C4-2B (cell line): ENCODE results near the gene BTNL9.

Source experiments
- H3K27ac ChIP-seq: fragments of 450-650 bp; 2 replicates; pipeline ENCODE4 v1.5.1; 2017
- ZFX ChIP-seq: fragments of 450-650 bp; IDR thresholded peaks from 2 replicates; pipeline ENCODE4 v1.6.1; 2017
- TF ChIP-seq, protein P1 (sequence below): fragments of 450-650 bp; conservative IDR thresholded peaks from 2 replicates; pipeline ENCODE4 v1.5.1; 2017; ENCODE audit warnings: mild to moderate bottlenecking

BTNL9 gene

DNA sequence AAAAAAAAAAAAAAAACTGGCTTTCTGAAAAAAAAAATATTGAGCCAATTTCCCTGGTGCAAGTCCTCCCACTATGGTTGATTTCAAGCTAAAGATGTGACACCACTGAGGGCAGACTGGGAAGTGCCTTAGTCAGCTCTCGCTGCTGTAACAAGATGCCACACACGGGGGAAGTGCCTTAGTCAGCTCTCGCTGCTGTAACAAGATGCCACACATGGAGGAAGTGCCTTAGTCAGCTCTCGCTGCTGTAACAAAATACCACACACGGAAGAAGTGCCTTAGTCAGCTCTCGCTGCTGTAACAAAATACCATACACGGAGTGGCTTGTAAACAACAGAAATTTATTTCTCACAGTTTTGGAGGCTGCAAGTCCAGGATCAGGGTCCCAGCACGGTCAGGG lies 23.4 kb downstream of the BTNL9 start:
- H3K27ac ChIP-seq, result no peak overlapping the region
- TF ChIP-seq ZFX, result no peak
- TF ChIP-seq, protein P1, sequence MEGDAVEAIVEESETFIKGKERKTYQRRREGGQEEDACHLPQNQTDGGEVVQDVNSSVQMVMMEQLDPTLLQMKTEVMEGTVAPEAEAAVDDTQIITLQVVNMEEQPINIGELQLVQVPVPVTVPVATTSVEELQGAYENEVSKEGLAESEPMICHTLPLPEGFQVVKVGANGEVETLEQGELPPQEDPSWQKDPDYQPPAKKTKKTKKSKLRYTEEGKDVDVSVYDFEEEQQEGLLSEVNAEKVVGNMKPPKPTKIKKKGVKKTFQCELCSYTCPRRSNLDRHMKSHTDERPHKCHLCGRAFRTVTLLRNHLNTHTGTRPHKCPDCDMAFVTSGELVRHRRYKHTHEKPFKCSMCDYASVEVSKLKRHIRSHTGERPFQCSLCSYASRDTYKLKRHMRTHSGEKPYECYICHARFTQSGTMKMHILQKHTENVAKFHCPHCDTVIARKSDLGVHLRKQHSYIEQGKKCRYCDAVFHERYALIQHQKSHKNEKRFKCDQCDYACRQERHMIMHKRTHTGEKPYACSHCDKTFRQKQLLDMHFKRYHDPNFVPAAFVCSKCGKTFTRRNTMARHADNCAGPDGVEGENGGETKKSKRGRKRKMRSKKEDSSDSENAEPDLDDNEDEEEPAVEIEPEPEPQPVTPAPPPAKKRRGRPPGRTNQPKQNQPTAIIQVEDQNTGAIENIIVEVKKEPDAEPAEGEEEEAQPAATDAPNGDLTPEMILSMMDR, result no peak

DNA sequence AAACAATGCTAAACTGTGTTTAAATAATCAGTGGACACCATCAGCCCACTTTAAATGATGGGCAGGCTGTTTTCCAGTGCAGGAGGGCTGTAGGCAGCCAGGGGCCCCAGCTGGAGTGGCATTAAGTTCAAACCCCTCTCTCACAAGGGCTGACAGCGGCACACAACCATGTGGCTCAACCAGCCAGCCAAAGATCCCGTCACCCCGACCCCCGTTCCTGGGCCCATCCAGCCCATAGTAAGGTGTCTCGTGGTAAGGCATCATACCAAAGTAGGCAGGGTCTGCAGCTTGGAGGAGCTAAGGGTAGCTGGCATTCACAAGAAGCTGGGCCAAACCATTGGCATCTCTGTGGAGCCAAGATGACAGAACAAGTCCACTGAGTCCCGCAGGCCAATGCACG lies 24.9 kb downstream of the BTNL9 start:
- TF ChIP-seq, protein P1, result no peak
- no peak for TF ChIP-seq ZFX
- no peak overlapping the region for H3K27ac ChIP-seq

DNA sequence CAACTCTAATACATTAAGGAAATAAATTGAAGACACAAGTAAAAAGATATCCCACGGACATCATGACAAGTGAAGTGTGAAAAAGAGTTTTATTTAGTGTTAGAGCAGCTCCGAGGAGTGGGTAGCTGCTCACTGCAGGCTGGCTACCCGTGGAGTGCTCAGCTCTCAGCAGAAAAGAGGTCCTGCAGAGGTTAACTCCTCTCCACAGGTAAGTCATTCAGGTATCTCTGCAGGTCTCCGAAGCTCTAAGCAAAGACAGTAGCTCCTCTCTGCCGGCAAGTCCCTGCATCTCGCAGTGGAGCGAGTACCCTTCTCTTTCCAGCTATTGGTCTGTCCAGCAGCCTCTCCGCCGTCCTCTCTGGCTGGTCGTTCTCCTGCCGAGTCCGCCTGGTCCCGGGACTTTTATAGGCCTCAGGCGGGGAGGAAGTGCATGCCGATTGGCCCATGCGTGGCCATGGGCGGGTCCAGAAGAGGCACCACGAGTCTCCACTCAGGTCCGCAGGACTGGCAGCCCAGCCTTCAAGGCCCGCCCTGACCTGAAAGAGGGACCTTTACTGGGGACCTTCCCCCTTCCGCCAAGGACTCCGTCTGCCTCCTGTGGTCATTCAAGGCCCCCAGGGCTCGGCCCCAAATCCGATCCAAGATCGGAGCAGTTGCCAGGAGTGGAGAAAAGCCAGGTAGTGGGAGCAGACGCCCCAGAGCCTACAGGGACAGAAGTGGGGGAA lies 29.9 kb downstream of the BTNL9 start:
- no peak for TF ChIP-seq ZFX
- TF ChIP-seq, protein P1, result no peak
- no peak overlapping the region for H3K27ac ChIP-seq

DNA sequence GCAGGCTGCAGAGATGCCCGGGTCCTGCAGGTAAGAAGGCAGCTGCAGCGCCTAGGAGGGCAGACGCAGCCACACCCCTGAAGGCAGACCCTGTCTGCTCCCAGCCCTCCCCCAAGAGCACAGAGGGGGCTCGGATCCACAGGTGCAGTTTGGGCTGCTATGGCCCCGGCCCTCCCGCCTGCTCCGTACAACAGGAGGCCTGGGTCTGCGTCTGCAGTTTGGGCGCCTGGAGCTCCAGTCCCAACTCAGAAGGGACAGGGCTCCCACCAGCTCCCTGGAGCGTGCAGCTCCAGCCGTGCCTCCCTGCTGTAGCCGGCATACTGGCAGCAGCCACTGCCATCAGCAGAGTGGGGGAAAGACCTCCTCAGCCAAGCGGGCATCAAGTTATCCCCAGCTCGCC lies 30.5 kb downstream of the BTNL9 start:
- no peak for TF ChIP-seq ZFX
- TF ChIP-seq, protein P1, result no peak
- H3K27ac ChIP-seq, result no peak overlapping the region

DNA sequence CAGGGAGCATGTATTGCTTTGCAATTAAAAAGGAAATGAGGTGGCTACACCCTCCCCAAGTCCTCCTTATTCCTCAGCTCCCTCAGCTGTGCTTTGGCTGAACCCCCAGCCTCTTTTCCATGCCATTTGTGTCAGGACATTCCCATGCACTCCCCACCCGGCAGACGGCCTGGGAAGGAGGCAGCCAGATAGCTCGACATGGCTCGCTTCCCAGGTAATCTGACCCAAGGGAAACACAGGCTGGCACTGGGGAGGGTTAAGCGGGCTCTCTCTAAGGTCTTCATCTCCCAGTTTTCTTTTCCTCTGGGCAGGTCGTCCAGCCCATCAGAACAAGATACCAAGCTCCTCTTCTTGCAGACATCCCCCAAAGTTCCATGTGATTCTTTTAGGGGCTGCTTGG lies 31.2 kb downstream of the BTNL9 start:
- no peak for TF ChIP-seq ZFX
- TF ChIP-seq, protein P1, result no peak
- H3K27ac ChIP-seq, result no peak overlapping the region

DNA sequence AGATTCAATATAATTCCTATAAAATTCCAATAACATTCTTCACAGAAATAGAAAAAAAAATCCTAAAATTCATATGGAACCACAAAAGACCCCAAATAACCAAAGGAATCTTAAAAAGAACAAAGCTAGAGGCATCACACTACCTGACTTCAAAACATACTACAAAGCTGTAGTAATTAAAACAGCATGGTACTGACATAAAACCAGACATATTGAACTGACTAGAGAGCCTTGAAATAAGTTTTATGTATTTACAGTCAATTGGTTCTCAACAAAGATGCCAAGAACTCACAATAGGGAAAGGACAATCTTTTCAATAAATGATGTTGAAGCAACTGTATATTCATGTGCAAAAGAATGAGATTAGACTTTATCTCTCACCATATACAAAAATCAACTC lies 36.9 kb downstream of the BTNL9 start:
- no peak for TF ChIP-seq ZFX
- TF ChIP-seq, protein P1, result no peak

DNA sequence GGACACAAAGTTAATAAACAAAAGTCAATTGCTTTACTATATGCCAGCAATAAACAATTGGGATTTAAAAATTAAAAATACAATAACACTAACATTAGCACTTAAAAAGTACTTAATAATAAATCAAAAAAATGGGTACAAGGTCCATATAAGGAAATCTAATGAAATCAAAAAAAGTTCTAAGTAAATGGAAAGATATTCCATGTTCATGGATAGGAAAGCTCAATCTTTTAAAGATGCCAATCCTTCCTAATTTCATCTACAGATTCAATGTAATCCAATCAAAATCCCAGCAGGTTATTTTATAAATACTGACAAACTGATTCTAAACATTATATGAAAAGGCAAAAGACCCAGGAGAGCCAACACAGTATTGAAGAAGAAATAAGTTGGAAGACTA lies 41.9 kb downstream of the BTNL9 start:
- no peak for TF ChIP-seq ZFX
- TF ChIP-seq, protein P1, result no peak
- no peak overlapping the region for H3K27ac ChIP-seq

More for the DNA sequence above, 36.9 kb downstream of the BTNL9 start:
- no peak overlapping the region for H3K27ac ChIP-seq
